ENCODE measurements around the gene DNAJC13. TPM values are rescaled to one million over a fixed set of nuclear protein-coding genes. Genes with fewer than 3 reads are reported as not detected.
"Not testable (repeated sequence)": the region's sequence is repeated elsewhere in the genome, so short reads cannot be mapped to it uniquely, and the experiment has no call there.

DNAJC13 gene
- polyA plus RNA-seq, 3 donors = 18.7 to 32.3 (median 20.8) TPM

DNA sequence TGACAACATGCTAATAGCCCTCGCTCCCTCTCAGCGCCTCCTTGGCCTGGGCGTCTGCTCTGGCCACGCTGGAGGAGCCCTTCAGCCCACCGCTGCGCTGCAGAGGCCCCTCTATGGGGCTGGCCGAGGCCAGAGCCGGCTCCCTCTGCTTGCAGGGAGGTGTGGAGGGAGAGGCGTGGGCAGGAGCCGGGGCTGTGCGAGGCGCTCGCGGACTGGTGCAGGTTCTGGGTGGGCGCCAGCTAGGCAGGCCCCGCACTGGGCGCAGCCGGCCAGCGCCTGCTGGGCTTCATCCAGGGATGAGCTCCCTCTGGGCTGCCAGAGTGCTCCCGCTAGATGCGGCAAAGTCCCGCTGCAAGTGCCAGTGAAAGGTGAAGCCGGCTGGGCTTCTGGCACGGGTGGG, 21.0 kb upstream of the DNAJC13 start:
- Histone ChIP-seq H4K20me1 (ENCODE audit: insufficient read depth, low read length) (no peaks in the 10 kb centered on the region), H3K9me3 (replicated peaks in 1 of 2; ENCODE audit: control insufficient read depth in 1 of 2, insufficient read depth in 1 of 2, low read length in 2 of 2) (peaks cover 3 to 10% of the 10 kb centered on the region in 2 donors), H3K4me1 (ENCODE audit: control insufficient read depth in 1 of 2, insufficient read depth in 2 of 2, low read length in 2 of 2) (no peaks in the 10 kb centered on the region), H3K27me3 (ENCODE audit: control insufficient read depth in 2 of 2, insufficient read depth in 2 of 2, low read length in 2 of 2) (no peaks in the 10 kb centered on the region), H3K36me3 (replicated peaks in 1 of 2; ENCODE audit: control insufficient read depth in 1 of 2, insufficient read depth in 2 of 2, low read length in 2 of 2) (no peaks in the 10 kb centered on the region), H3K4me2 (replicated peaks; ENCODE audit: extremely low read depth, low read length, poor library complexity, severe bottlenecking) (no peak overlapping the region), H3K9ac (ENCODE audit: insufficient read depth, low read length, poor library complexity, severe bottlenecking) (no peak overlapping the region), H2AFZ (ENCODE audit: insufficient read depth, low read depth, low read length, poor library complexity, severe bottlenecking) (no peak overlapping the region), H3K27ac (ENCODE audit: low read depth in 1 of 2, low read length in 2 of 2) (no peak overlapping the region), H3K79me2 (ENCODE audit: insufficient read depth, low read length) (no peaks in the 10 kb centered on the region), H3K4me3 (replicated peaks in 1 of 3; ENCODE audit: low read depth in 2 of 3, low read length in 3 of 3) (no peak overlapping the region)
- H3K4me1 Mint-ChIP-seq = peaks cover 5% of the 10 kb centered on the region
- WGBS (ENCODE audit: insufficient coverage) = 95% methylated on average over 24 of the region's 24 CpGs
- H3K27me3 Mint-ChIP-seq (ENCODE audit: low read depth in 3 of 3) = no peaks in the 10 kb centered on the region
- H3K27ac Mint-ChIP-seq = no peak overlapping the region
- no peak for DNase-seq
- H3K4me3 Mint-ChIP-seq = no peak overlapping the region
- intact Hi-C loops (cut with micrococcal nuclease) = no loop called here
- TF ChIP-seq, protein P1, sequence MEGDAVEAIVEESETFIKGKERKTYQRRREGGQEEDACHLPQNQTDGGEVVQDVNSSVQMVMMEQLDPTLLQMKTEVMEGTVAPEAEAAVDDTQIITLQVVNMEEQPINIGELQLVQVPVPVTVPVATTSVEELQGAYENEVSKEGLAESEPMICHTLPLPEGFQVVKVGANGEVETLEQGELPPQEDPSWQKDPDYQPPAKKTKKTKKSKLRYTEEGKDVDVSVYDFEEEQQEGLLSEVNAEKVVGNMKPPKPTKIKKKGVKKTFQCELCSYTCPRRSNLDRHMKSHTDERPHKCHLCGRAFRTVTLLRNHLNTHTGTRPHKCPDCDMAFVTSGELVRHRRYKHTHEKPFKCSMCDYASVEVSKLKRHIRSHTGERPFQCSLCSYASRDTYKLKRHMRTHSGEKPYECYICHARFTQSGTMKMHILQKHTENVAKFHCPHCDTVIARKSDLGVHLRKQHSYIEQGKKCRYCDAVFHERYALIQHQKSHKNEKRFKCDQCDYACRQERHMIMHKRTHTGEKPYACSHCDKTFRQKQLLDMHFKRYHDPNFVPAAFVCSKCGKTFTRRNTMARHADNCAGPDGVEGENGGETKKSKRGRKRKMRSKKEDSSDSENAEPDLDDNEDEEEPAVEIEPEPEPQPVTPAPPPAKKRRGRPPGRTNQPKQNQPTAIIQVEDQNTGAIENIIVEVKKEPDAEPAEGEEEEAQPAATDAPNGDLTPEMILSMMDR (IDR thresholded peaks at IDR 0.05) = no peak
- peaks cover 5 to 11% (median 8%) of the 10 kb centered on the region in 7 donors for H3K9me3 Mint-ChIP-seq
- H3K36me3 Mint-ChIP-seq = peaks cover 0 to 3% of the 10 kb centered on the region in 2 donors

DNA sequence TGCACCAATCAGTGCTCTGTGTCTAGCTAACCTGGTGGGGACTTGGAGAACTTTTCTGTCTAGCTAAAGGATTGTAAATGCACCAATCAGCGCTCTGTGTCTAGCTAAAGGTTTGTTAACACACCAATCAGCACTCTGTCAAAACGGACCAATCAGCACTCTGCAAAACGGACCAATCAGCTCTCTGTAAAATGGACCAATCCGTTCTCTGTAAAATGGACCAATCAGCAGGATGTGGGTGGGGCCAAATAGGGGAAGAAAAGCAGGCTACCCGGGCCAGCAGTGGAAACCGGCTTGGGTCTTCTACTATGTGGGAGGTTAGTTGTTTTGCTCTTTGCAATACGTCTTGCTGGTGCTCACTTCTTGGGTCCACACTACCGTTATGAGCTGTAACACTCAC, 20.5 kb upstream of the DNAJC13 start:
- H4K20me1 ChIP-seq (ENCODE audit: insufficient read depth, low read length) = not testable (repeated sequence)

More for the DNA sequence above, 20.5 kb upstream of the DNAJC13 start:
- DNase-seq; H3K36me3 Mint-ChIP-seq; H3K9ac ChIP-seq (ENCODE audit: insufficient read depth, low read length, poor library complexity, severe bottlenecking); H3K36me3 ChIP-seq (replicated peaks in 1 of 2; ENCODE audit: control insufficient read depth in 1 of 2, insufficient read depth in 2 of 2, low read length in 2 of 2); H3K79me2 ChIP-seq (ENCODE audit: insufficient read depth, low read length); H3K4me3 Mint-ChIP-seq; H3K27me3 Mint-ChIP-seq (ENCODE audit: low read depth in 3 of 3); H3K27me3 ChIP-seq (ENCODE audit: control insufficient read depth in 2 of 2, insufficient read depth in 2 of 2, low read length in 2 of 2); H3K27ac Mint-ChIP-seq; H2AFZ ChIP-seq (ENCODE audit: insufficient read depth, low read depth, low read length, poor library complexity, severe bottlenecking); H3K4me1 ChIP-seq (ENCODE audit: control insufficient read depth in 1 of 2, insufficient read depth in 2 of 2, low read length in 2 of 2); H3K9me3 ChIP-seq (replicated peaks in 1 of 2; ENCODE audit: control insufficient read depth in 1 of 2, insufficient read depth in 1 of 2, low read length in 2 of 2); H3K27ac ChIP-seq (ENCODE audit: low read depth in 1 of 2, low read length in 2 of 2); H3K4me1 Mint-ChIP-seq; intact Hi-C loops (cut with micrococcal nuclease); H3K4me2 ChIP-seq (replicated peaks; ENCODE audit: extremely low read depth, low read length, poor library complexity, severe bottlenecking); H3K4me3 ChIP-seq (replicated peaks in 1 of 3; ENCODE audit: low read depth in 2 of 3, low read length in 3 of 3): not testable (repeated sequence)
- H3K9me3 Mint-ChIP-seq = peaks cover 5 to 11% (median 8%) of the 10 kb centered on the region in 7 donors
- 87% methylated on average over 7 of the region's 8 CpGs for WGBS (ENCODE audit: insufficient coverage)
